Endometrial microvascular endothelial cells (primary cell): ENCODE measurements around the gene ETV5. TPM values are rescaled to one million over a fixed set of nuclear protein-coding genes. Genes with fewer than 3 reads are reported as not detected.

Experiments used
- in situ Hi-C: cut with HindIII; loops from 2 replicates; pipeline ENCODE4 v1.10.0; 2017; ENCODE audit warnings: low sequenced_read_pairs, low pct_unique_long_range_greater_than_20kb; ENCODE audit errors: inconsistent ontology term
- total RNA-seq: library from RNA; depleted of rRNA; stranded (reverse); fragments of >200 nt; gene quantifications from one replicate; pipeline ENCODE4 v1.2.3, GENCODE V29; 2015; ENCODE audit errors: inconsistent ontology term

Gene ETV5
- total RNA-seq, 1 donor from 2014 or later = 61.8 TPM

DNA sequence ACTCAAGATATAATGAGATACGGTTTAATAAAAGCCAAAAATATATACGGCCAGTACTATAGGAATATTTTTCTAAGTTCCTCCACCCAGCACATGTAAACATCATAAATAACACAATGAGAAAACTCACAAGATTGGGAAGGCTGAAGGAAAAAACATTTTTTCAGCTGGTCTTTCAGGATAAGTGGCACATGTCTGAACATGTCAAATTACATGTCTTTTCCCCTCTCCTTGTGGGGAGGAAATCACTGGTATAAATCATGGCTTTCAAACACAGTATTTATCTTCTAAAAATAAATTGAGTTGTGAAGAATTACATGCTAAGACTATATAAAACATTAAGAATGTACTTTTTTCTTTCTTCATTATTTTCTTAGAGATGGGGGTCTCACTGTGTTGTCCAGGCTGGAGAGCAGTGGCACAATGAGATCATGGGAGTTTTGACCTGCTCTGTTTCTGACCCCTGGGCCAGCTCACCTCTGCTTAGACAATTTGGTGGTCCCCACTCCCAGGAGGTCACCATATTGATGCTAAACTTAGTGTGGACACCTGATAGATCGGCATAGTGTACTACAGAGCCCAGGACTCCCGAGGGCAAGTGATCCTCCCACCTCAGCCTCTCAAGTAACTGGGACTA is 32.8 kb downstream of the ETV5 start:
- in situ Hi-C loops = no loop called here

DNA sequence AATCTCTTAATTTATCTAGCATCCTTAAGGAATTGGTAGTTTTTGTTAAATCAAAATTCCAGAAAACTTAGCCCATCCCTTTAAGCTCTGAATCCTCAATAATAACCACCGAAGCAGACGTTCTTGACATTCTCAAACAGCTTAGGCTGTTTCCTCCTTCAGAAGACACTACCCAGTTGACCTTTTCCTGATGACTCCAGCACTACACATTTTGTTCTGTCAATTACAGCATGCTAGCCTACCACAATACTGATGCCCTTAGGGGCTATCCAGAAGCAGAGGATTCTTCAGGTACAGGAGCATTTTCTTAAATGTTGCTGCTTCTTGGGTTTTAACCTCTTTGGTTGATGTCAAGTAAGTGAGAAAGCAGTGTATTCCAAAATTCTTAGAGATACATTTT is 33.4 kb downstream of the ETV5 start:
- in situ Hi-C loops = no loop called here

DNA sequence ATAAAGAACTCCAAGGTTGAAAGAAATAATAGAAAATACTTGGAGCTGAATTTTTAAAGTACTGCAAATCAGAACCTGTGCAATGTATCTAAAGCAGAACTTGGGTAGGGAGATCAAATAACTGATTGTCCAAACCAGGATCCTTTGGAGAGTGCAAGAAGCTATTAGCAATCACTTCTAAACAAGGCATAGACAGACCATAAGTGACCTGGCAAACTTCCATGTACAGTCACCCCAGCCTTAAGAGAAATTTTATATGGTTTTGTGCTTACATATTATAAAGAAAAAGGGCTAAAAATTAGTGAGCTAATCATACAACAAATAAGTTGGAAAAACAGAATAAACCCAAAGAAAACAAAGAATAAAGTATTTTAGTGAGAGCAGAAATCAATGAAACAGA is 35.2 kb downstream of the ETV5 start:
- in situ Hi-C loops = no loop called here

GRCh38 chr3:186070996-186071395 is 37.9 kb downstream of the ETV5 start:
- in situ Hi-C loops = no loop called here

- in situ Hi-C loops = no loop called here
Measured at GRCh38 chr3:186070550-186070949, 38.3 kb downstream of the ETV5 start.

DNA sequence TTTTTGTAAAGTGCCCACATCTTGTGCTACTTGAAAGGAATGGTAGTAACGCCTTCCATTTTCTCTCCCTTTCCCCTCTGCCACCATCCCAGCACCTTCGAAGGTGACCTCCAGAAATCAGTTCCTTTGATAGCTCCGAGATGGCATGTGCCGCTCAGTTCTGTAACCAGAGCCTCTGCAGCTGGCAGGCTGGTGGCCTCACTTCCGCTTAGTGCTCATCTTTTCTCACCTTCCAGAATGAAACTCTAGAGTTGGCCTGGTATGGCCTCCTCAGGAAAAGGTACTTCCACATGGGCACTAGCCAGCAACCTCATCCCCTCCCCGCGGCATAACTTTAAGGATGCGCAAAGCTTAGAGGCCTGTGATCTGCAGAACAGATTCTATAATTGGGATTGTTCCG is 38.8 kb downstream of the ETV5 start:
- in situ Hi-C loops = no loop called here

GRCh38 chr3:186069199-186069598 is 39.7 kb downstream of the ETV5 start:
- in situ Hi-C loops = no loop called here

GRCh38 chr3:186068243-186068552 is 40.7 kb downstream of the ETV5 start:
- in situ Hi-C loops = no loop called here

DNA sequence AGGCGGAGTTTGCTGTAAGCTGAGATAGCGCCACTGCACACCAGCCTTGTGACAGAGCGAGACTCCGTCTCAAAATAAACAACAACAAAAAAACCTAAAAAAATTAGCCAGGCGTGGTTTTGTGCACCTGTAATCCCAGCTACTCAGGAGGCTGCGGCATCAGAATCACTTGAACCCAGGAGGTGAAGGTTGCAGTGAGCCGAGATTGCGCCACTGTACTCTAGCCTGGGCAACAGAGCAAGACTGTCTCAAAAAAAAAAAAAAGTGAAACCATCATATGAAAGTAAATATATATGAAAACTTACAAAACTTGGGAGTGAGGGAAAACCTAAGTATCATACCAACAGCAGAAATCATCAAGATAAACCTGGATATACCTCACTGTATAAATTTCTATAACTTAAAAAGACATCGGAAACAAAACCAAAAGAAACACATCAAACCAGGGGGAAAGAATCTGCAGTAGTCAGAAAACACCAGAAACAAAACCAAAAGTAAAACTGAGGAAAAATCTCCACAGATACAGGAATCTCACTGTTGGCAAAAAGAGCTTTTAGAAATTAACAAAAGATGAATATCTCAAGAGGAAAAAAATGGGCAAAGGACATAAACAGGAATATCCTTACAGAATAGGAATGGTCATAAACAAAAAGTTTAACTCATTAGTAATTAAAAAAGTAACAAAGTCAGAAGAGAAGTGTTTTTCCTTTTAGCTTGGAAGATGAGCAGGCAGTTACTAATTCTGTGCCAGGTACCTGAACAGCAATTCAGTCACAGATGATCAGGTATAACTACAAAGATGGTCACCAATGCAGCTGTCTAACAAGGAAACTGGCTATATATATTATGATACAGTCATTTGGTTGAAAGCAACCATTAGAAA is 41.3 kb downstream of the ETV5 start:
- in situ Hi-C loops = no loop called here

DNA sequence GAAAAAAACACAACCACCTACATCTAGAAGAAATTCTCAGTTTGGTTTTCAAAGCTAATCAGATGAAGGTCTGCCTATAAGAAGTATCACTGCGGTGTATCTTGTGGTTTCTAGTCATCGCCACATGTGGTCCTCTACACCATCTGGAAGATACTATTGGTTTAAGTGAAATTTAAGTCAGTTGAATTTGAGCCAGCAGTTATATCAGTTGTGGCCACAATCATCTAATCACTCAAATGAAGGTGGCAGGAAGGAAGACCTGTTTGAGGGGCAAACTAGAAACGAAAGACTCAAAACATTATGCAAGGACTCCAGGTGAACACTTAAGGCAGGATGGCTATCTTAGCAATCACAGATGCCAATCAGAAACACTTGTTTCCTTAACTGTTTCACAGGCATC is 48.7 kb downstream of the ETV5 start:
- in situ Hi-C loops = no loop called here

DNA sequence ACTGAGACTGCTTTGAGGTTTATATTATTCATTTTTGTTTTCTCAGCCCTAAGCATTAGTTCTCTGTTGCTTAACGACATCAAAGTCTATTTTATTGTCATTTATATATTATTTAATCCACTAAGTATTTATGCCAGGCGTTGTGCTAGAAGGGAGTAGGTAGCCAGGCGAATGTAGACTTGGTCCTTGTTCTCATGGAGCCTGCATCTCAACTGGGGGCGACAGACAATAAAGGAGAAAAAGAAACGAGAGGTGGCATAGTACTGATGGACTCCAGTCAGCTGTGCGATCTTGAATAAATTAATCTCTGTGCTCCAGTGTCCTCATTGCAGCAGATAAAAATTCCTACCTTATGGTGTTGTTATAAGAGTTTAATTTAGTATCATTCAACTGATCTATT is 49.7 kb downstream of the ETV5 start:
- in situ Hi-C loops = no loop called here

GRCh38 chr3:186058225-186058624 is 50.7 kb downstream of the ETV5 start:
- in situ Hi-C loops = no loop called here

- in situ Hi-C loops = no loop called here
Measured at GRCh38 chr3:186057594-186057993, 51.3 kb downstream of the ETV5 start.

- in situ Hi-C loops = no loop called here
Measured at GRCh38 chr3:186054792-186055352, 54.0 kb downstream of the ETV5 start.

GRCh38 chr3:186053954-186054791 is 54.7 kb downstream of the ETV5 start:
- in situ Hi-C loops = no loop called here

DNA sequence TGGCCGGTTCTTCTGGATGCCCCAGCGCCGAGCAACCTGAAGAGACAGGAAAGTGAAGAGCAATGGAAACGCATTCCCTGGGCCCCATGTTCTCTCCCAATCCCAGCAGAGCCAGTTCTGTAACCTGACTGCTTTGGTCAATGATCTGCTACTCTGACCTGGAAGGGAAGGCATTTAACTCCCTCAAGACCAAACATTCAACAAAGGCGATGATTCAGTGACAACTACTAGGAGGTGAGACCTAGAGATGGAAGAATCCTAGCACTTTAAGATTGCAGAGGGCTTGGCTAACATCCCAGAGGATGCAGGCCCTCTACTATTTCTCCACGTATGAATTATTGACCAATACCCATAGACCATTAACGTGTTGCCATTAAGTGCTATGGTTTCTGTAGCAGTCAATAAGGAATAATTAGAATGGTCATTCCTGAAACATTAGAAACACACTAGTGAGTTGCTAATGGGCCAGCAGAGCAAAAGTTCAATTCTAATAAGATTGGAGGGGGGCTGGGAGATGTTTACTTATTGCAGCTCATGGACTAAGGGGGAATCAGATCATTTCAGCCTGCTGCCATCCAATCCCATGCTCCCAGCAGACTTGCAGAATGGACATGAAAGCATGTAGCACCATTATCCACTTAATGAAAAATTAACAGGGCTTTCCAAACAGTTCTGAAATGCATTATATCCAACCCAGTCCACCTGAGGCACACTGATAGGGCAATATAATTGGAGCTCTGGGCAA is 56.6 kb downstream of the ETV5 start:
- in situ Hi-C loops = no loop called here

- in situ Hi-C loops = no loop called here
Measured at GRCh38 chr3:186049001-186049400, 59.9 kb downstream of the ETV5 start.

GRCh38 chr3:186048119-186048518 is 60.8 kb downstream of the ETV5 start:
- in situ Hi-C loops = no loop called here

GRCh38 chr3:186046838-186047237 is 62.1 kb downstream of the ETV5 start:
- in situ Hi-C loops = no loop called here
